Neural progenitor cell (in vitro differentiated cells): ENCODE measurements around the gene SLC16A9.

ENCODE experiments used
- CTCF ChIP-seq: fragments of 200-600 bp; sonication (generic); IDR thresholded peaks from 2 replicates; pipeline ENCODE4 v1.5.1; 2017; ENCODE audit warnings: antibody characterized with exemption, mild to moderate bottlenecking
- EZH2phosphoT487 ChIP-seq: fragments of 200-600 bp; sonication (generic); IDR thresholded peaks from 2 replicates; pipeline ENCODE4 v1.6.1; 2017; ENCODE audit warnings: antibody characterized with exemption

- TF ChIP-seq CTCF (no peak), EZH2phosphoT487 (no peak)
These were observed 31.9 kb upstream of the SLC16A9 start for GRCh38 chr10:59741583-59741982.
